Stimulated activated CD4-positive, alpha-beta T cell treated with anti-CD3 and anti-CD28 coated beads, Interleukin-4, amount 100 ng/mL, for 48 hours (primary cell): Measurements from ENCODE around the gene GPR55.

ENCODE experiments used
- DNase-seq, 2 donors: peaks; one replicate each; pipeline ENCODE4 v3.0.0-alpha.2; 2020; ENCODE audit warnings: low read depth in 2 of 2

The GPR55 gene

DNA sequence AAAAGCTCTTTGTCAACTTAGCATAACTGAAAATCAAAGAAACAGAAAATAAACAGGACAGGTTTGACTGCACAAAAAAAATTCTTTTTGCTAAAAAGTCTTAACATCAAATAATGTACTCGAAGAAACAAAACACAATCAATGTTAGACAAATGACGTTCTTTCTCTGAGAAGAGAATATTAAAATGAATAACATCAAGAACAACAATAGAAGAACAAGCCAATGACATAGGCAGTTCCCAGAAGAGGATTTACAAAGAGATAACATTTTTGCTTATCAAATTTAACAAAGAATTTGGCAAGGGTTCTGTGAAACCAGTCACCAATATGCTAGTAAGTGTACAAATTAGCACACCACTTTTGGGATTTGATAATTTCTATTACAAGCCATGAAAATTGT lies 5.8 kb downstream of the GPR55 start:
- DNase-seq = no peak

DNA sequence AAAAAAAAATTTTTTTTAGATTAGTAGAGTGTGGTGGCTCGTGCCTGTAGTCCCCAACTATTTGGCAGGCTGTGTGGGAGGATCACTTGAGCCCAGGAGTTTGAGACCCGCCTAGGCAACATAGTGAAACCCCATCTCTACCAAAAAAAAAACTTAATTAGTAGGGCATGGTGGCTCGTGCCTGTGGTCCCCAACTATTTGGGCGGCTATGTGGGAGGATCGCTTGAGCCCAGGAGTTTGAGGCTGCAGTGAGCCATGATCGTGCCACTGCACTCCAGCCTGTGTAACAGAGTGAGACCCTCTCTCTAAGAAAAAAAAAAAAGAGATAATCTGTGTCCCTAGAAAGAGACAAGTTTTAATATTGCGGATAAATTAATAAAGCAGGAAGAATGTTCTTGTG lies 8.8 kb downstream of the GPR55 start:
- DNase-seq = no peak

DNA sequence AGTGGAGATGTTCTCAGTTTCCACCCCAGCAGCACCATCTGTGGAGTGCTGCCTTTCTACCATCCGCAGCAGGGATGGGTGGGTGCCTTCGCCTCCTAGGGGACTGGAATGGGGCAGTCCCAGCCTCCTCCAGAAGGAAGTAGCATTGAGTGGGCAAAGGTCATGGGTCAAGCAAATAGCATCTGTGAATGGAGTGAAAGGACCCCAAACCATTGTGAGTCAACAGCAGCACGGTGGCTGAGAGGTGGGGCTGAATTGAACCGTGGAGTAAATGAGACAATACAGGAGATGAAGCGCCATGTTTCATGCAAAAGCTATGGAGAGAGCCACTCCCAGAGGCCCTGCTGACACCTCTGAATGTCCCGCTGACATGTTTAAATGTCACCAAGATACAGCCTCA lies 9.7 kb downstream of the GPR55 start:
- no peak for DNase-seq

DNA sequence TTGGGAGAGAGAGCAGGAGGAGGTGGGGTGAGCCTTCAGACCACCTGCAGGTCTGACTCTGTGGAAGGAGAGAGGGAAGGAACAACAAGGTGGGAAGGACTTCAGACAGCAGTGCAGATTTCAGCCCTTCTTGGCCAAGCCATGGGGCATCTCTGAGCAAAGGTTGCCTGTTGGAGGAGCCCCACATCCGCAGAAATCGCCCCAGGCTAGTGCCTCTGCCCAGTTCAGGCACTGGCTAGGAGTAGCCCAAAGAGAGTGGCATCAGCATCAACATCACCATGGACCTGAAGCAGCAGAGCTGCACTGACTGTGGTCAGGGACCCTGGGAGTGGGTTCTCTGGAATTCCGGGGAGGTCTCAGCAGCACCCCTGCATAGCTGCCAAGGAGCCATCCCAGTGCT lies 10.2 kb downstream of the GPR55 start:
- no peak for DNase-seq

DNA sequence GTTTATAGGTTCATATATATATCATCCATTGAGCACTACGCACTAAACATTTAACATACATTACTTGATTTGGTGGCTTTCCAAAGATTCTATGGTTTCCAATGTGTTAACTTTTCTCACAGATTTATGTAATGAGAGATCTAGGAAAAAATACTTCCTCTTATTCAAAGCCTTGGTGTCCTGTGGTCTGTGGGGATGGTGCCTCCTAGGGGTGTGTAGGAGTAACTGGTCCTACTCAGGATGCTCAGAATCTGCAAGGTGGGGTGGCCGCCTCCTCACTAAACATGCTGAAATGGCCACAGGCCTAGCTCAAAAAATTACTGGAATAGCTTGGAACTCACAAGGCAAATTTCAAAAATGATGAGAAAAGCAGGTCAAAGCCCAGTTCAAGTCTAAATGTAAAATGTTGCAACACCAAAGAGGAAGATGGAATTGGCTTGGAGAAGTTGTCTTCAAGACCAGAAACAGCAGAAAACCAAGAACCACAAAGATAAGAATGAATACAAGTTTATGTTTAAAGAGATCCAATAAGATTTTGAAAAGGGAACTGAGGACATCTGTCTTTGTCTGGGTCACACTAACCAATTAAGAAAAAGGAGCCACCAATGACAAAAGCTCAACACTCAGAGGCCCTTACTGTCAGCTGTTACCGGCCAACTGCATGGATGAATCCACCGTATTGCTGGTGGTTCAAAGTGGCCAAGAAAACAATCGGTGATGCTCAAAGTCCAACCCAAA lies 11.5 kb downstream of the GPR55 start:
- no peak for DNase-seq

DNA sequence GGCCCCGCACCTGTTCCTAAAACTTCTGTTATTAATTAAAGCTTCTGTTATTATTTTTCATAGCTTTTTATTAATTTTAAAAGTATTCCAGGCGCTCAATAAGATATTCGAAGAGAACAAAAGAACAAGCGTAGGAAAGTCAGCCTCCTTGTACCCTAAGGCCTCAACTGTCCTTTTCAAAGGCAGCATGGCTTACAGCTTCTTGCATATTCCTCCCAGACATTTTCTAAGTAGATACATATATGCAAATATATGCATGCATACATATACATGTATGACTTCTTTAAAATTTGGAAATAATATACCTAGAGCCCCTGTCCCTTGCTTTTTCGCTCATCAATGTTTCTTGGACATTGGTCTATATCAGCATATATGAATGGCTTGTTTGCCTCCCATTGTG lies 12.3 kb downstream of the GPR55 start:
- DNase-seq = no peak

DNA sequence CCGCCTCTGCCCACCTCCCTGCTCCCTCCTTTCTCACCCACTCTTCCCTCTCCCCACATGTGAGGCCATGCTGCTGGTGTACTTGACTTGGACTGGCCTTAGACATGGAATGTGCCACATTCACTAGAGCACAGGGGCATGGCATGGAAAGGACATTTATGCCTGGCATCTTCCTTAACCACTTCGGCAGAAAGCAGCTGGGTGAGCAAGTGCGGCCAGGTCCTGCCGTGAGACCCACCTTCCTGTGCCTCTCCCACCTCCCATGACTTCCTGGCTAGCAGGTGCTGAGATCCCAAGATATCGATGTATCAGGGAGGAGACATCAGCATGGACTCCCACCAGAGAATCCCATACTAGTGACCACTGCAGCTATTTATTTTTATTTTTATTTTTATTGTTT lies 13.0 kb downstream of the GPR55 start:
- DNase-seq = no peak

DNA sequence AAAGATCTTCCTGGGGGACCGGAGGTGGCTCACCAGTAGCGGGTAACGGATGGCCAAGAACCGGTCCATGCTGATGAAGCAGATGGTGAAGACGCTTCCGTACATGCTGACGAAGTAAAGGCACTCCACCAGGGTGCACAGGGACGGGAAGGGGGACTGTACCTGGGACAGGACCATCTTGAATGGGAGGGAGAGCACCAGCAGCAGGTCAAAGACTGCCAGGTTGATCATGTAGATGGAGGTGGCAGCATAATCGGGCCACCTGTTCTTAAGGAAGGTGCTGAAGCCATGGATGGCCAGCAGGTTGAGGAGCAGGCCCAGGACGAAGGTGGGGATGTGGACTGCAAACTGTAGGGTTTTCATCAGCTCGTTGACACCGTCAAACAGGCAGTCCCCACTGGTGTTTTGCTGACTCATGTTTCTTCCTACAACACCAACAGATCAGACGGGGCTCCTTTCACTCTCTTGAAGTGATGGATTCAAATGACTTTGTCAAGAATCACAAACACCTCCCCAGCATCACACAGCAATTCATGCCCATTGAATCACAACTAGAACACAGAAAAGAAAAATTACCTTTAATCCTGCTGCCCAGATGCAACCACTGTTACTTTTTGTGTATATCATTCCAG lies 14.4 kb downstream of the GPR55 start:
- no peak for DNase-seq

DNA sequence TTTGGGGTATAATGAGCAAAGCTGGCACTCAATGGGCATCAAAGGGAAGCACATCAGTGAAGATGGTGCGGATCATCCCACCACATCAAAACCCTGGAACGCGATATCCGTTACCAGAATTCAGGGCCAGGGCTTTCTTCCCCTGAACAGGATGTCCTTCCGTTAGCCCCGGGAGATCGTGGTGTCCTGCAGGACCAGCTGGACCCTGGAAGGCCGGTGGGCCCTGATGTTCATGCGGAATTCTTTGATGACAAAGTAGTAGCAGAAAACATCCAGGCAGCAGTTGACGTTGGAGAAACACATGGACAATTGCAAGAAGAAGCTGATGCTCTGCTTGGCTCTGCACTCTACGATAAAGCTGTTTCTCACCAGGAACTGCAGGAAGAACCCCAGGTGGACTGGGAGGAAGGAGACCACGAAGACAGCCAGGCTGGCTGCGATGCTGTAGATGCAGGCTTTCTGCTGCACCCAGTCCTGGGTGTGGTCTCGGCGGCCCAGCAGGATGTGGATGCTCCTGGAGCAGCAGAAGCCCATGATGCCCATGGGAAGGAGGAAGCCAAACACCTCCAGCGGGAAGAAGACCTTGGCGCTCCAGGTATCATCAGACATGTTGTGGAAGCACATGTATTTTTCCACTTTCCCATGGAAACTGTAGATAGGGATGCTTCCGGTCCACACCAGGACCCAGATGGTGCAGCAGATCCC lies 15.0 kb downstream of the GPR55 start:
- no peak for DNase-seq

DNA sequence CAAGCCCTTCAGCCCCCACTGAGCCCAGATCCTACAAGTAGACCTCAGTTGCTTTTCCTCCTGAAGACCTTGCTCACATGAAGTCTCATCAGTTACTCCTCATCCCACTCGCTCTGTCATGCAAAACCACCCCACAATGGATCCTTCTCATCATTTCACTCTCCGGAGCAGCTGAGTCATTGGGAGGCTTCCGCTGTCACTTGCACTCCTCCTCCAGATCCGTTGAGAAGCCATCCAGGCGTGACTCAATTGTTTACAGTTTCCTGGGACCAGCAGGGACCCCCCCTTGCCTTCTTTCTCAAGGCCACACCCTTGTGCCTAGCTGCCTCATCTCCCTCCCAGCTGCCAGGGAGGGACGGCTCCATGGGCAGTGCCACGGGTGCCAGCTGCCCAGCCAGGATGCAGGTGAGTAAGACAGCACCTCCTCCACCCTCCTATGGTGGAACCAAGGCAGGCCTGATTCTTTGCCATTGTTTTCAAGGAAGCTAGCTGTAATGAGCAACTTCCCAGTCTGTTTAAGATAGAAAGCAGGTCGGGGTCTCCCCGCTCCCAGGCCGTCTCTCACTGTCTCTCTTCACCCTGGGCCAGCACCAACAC lies 16.3 kb downstream of the GPR55 start:
- peak; percentile 57 to 75 for DNase-seq

DNA sequence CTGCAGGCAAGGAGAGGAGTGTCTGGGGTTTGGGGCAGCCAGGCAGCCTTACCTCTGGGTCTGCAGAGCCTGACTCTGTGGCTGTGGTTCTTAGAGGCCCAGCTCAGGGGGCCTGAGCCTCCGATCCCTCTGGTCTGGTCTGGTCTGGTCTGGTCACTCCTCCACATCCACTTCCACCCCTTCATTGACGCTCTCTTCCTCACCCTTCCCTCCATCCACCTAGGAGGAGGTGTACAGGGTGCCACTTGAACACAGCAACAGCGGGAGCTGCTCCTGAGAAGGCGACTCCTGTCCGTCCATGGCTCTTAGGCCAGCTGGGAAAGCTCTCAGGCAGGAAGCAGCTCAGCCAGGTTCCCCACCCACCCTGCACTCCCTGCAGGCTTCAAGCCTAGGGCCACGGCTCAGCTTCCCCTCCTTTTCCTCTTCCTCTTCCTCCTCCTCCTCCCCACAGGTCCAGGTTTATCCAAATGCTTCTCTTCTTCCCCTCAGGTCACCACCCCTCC lies 16.9 kb downstream of the GPR55 start:
- DNase-seq = no peak

DNA sequence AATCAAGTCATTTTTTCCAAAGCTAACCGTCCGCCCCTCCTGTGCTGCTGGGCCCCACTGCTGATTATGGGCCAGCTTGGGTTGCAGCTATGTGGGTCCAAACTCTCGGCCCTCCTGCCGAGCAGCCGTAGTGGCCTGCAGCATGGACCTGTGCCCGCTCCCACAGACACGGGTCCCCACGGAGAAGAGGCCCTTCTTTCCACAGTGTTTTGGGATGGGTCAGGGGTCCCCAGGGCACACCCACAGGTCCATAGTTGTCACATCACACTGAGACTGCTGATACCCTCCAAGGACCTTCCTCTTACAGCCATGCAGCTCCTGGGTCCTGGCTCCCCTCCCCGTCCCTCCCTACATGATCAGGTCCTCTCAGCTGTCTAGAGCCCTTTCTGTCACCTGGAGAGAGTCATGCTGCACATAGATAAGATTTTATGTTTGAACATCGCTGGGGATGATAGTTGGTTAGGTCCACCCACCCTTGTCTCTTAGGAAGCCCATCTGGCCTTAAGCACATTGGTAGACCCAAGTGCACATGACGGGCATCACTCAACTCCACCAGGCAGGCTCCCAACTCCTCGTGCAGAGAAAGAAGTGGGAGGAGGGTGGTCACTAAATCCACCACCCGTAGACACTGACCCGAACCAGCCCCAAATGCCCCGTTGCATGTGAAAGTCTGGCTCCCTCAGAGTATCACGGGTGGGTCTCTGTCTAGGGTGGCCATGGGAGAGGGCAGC lies 17.5 kb downstream of the GPR55 start:
- no peak for DNase-seq

DNA sequence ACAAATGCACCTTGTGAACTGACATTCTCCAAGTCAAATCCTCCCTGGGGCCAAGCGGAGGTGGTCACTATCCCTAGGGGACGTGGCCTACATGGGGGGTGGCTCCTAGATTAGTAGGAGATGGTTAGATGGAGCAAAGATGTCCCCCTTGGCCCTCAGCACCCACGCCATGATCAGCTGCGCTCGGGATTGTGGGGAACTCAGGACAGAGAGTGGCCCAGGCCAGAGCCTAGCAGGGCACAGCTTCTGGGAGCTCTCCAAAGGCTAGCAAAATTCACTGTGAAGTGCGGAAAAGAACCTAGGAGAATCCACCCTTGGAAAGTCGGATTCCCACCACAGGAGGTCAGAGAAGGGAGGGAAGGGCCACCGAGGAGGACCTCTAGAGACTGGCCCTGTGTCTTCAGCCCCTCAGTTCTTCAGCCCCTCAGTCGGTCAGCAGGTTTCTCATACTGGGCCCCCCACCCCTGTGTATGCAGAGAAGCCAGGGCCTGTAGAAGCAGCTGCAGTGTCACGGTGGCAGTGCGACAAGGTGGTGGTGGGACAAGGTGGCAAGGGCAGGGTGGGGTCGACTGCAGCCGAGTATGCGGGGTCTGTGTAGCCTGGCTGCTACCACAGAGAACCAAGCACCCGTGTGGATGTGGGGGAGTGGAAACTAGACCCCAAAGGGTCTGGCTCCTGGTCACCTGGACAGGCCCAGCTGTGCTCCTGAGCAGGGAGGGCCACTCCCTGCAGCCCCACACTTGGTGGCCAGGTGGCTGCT lies 18.4 kb downstream of the GPR55 start:
- no peak for DNase-seq

DNA sequence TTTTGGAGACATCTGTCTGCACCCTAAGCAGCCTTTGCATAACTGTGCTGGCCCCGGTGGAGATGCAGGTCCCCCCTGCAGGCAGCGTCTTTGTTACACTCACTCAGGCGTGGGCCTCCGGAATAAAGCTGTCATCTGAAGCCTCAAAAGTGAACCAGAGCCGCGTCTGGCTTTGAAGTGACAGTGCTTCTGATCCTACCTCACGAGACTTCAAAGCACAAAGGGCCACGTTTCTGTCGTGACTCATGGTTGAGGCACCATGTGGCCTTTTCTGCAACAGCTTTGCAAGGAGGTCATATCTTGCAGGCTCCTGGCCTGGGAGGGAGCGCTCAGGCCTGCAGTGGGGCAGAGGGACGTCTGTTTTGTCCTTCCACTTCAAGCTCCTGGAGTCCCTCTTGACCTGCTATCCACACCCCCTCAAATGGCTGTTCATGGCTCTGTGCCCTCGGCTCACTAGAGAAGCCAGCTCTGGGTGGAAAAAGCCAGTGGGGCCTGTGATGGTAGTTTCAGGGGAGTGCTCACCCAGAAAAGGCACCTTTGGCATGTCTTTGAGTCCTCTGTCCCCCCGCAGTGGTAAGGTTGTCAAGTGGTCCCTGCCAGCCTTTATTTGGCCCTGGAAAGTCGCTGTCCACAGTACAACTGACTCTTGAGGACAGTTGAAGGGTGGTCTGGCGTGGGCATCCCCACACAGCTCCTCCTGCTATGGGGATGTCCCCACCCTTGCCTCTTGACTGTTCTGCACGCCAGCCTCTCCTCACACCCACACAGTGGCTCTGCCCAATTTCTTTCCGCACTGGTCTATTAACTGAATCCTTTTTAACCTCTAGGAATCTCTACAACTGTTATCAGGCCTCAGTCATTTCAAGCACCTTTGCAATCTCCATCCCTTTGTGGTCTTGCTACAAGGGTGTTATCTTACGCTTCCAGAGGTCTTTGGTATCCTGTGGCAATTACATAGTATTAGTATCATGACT lies 19.3 kb downstream of the GPR55 start:
- peak; percentile 79 to 84 for DNase-seq

DNA sequence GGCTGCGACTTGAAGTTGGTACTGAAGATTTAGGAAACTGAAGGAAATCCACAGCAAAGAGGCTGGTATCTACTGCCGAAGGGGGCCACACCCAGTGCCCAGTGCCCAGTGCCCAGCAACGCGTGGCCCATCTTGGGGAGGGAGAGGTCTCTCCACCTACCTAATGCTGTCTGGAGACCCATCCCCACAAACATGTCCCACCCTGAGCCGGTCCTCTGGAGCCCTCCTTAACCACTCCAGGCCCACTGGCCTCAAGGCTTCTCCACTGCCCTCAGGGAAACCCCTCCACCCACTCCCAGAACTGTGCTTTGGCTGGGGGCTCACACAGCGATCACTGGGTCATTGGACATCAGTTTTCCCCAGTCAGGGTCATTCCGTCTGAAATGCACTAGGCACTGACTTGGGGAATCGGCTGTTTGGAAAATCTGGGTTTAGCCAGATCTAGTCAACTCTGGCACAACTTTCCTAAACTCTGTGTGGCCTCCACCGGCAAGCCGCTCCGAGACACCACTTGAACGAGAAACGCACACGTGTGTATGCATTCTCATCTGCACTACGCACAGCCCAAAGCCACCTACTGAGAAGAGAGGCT lies 20.1 kb downstream of the GPR55 start:
- DNase-seq = no peak

DNA sequence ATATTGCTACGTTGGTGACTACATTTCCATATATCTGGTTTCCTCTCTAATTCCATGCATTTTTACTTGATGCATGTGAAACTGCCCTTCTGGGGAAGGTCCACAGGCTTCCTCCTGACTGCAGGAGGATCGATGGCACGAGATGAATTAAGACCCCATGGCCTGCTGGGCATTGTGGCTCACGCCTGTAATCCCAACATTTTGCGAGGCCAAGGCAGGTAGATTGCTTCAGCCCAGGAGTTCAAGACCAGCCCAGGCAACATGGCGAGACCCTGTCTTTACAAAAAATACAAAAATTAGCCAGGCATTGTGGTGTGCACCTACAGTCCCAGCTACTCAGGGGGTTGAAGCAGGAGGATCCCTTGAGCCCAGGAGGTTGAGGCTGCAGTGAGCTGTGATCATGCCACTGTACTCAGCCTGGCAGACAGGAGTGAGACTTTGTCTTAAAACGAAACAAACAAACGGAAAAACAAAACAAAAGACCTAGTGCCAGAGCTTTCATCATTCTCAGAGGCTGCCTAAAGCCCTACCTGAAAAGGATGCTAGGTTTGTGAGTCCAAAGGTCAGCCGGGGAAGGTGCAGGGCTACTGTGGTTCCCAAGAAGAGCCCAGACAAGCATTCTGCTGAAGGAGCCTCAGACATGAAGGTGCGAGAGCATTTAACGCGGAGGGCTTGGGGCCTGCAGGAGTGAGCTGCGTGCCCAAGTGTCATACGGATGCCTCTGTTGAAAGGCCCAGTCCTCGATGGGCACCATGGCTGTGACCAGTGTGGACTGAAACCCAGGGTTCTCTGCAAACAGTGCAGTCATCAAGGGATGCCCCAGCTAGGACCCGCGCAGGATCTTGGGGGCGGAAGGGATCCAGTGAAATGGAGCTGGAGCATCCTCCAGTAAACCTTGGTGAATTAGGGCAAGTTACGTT lies 21.6 kb downstream of the GPR55 start:
- DNase-seq = no peak

DNA sequence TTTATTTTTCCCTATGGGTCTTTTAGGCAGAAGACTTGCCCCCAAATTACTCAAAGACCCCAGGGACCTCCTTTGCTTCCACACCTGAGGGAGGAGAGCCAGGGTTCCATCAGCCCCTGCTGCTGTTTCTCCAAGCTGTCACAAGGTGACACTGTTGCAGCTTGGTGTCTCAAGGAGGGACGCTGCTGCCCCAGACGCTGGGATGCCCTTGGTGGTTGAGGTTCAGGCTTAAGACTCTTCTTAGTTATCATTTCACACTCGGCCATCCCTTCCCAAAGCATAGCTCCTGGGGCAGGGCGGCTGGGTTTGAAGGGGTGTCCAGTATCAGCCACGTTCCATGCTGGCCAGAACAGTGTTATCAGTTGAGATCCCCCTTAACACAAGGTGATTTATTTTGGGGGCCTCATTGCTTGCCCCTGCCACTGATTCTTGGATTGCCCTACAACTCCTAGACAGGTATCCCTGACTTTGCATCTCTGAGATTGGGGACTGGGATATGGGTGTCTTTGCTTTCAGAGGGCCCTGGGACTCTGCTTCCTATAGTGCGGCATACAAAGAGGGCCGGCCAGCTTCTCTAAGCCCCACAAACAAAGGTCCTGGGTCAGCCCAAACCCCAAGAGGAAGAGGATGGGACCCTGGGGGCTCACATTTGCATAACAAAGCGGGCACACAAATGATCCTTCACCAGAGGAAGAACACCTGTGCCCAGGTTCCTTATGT lies 22.7 kb downstream of the GPR55 start:
- peak; percentile 38 to 56 for DNase-seq

DNA sequence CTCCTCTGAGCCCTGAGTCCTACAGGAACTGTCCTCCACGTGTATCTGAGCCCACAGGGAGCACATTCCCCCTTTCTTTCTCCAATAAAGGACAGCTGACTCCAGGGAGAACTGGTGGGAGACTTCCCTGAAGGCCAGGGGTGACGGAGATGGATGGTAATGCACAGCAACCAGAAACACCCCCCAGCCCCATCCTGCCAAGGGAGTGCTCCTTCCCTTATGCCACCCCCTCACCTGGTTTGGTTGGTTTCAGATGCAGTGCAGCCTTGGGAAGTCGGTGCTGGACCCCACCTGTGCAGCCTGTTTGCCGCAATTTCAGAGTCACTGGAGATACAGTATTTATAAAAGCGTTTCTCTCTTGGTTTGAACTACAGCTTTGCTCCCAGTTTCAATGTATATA lies 24.0 kb downstream of the GPR55 start:
- no peak for DNase-seq
